ENCODE data around the gene FSD1L.

FSD1L gene

GRCh38 chr9:105447814-105448812 lies at the start of gene FSD1L:
FSD1L (plus strand) TSS chr9:105448034; CDS start chr9:105448221, 187 bp downstream.
- peak; percentile 89 for DNase-seq (ENCODE audit: low spot score)

- no peak for DNase-seq (ENCODE audit: low spot score)
Observed at GRCh38 chr9:105399117-105399516, 48.7 kb upstream of the FSD1L start.

- DNase-seq (ENCODE audit: low spot score) = no peak
Observed at GRCh38 chr9:105401651-105402050, 46.2 kb upstream of the FSD1L start.

GRCh38 chr9:105403552-105404248 lies 44.1 kb upstream of the FSD1L start:
- DNase-seq (ENCODE audit: low spot score) = no peak

GRCh38 chr9:105405514-105406131 lies 42.2 kb upstream of the FSD1L start:
- DNase-seq (ENCODE audit: low spot score) = no peak

GRCh38 chr9:105406369-105406768 lies 41.5 kb upstream of the FSD1L start:
- DNase-seq (ENCODE audit: low spot score) = no peak

- DNase-seq (ENCODE audit: low spot score) = no peak
Observed at GRCh38 chr9:105413525-105413924, 34.3 kb upstream of the FSD1L start.

GRCh38 chr9:105414947-105415661 lies 32.7 kb upstream of the FSD1L start:
- peak; percentile 75 for DNase-seq (ENCODE audit: low spot score)

GRCh38 chr9:105415662-105415980 lies 32.2 kb upstream of the FSD1L start:
- DNase-seq (ENCODE audit: low spot score) = no peak

GRCh38 chr9:105416840-105417239 lies 31.0 kb upstream of the FSD1L start:
- DNase-seq (ENCODE audit: low spot score) = no peak

- no peak for DNase-seq (ENCODE audit: low spot score)
Observed at GRCh38 chr9:105418588-105419500, 29.0 kb upstream of the FSD1L start.

GRCh38 chr9:105419816-105420597 lies 27.8 kb upstream of the FSD1L start:
- DNase-seq (ENCODE audit: low spot score) = no peak

- no peak for DNase-seq (ENCODE audit: low spot score)
Observed at GRCh38 chr9:105421154-105421553, 26.7 kb upstream of the FSD1L start.

- no peak for DNase-seq (ENCODE audit: low spot score)
Observed at GRCh38 chr9:105421864-105422263, 26.0 kb upstream of the FSD1L start.

GRCh38 chr9:105425816-105426433 lies 21.9 kb upstream of the FSD1L start:
- no peak for DNase-seq (ENCODE audit: low spot score)

- DNase-seq (ENCODE audit: low spot score) = no peak
Observed at GRCh38 chr9:105426657-105427056, 21.2 kb upstream of the FSD1L start.

GRCh38 chr9:105431424-105432246 lies 16.2 kb upstream of the FSD1L start:
- DNase-seq (ENCODE audit: low spot score) = no peak

GRCh38 chr9:105432247-105432842 lies 15.5 kb upstream of the FSD1L start:
- DNase-seq (ENCODE audit: low spot score) = no peak

Measured in hematopoietic multipotent progenitor cell treated with erythropoietin and hydrocortisone succinate and interleukin-3 and kit ligand, for 15 days (in vitro differentiated cells).